Stomach (tissue), 4 donors: Measurements from ENCODE around the gene RWDD4.

Experiments
- EP300 ChIP-seq: sonication (generic); formaldehyde crosslinking; IDR thresholded peaks from one replicate; pipeline ENCODE4 v1.6.1; 2017; ENCODE audit warnings: antibody characterized with exemption
- POLR2A ChIP-seq, 4 donors: fragments of 450-650 bp; IDR thresholded peaks; one replicate each; pipeline ENCODE4 v1.6.1; 2016; ENCODE audit warnings: antibody characterized with exemption in 4 of 4, control low read depth in 2 of 4, mild to moderate bottlenecking in 1 of 4, moderate library complexity in 1 of 4
- TF ChIP-seq, protein P1 (sequence below), 7 experiments: fragments of 450-650 bp in 4 of 7; fragments of 200-600 bp in 3 of 7; sonication (generic) in 3 of 7; IDR thresholded peaks; one replicate each; pipeline ENCODE4 v1.5.1; 2016 to 2019; ENCODE audit warnings: antibody characterized with exemption in 7 of 7, control low read depth in 2 of 7, mild to moderate bottlenecking in 1 of 7

DNA sequence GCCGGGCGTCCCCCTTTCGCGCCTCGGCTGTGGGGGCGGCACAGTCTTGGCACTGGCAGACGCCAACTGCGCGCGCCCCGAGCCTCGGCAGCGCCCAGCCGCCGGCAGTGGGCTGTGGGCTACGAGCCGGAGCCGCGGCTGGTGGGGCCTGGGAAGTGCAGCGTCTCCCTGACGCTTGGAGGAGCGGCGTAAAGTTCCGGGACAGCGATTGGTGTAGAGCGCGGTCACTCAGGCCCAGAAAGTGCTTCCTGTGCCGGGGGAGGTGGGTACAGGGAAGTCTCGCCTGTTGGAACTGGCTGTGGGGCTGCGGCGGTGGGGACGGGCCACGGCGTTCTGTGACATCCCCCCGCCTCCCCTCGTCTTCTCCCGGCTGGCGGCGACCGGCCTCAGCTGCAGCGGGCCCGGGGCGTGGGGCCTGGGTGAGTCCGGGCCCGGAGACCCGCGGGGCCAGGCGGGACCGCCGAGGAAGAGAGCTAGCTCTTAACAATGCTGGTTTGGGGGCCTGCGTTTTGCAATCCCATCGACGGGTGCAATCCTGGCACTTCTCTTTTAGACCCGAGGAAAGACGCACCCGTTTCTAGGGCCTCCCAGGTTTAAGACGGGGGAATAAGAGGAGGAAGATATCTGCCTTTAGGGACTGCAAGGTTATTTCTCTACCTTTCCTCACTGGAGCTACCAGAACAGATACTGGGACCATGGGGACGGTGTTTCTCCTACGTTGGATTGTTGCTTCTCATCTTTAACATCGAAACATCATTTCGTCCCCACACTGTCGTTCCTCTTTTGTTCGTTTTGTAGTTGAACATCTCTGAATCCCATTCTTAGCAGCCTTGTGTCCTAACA lies at the start of gene RWDD4, which contains the start of gene TRAPPC11:
- TF ChIP-seq EP300: no peak
- TF ChIP-seq, protein P1, sequence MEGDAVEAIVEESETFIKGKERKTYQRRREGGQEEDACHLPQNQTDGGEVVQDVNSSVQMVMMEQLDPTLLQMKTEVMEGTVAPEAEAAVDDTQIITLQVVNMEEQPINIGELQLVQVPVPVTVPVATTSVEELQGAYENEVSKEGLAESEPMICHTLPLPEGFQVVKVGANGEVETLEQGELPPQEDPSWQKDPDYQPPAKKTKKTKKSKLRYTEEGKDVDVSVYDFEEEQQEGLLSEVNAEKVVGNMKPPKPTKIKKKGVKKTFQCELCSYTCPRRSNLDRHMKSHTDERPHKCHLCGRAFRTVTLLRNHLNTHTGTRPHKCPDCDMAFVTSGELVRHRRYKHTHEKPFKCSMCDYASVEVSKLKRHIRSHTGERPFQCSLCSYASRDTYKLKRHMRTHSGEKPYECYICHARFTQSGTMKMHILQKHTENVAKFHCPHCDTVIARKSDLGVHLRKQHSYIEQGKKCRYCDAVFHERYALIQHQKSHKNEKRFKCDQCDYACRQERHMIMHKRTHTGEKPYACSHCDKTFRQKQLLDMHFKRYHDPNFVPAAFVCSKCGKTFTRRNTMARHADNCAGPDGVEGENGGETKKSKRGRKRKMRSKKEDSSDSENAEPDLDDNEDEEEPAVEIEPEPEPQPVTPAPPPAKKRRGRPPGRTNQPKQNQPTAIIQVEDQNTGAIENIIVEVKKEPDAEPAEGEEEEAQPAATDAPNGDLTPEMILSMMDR (IDR thresholded peaks at IDR 0.05): peak in 2 of 7 experiments; percentile 12 to 30
- peak in 2 of 4 donors; percentile 10 to 50 for TF ChIP-seq POLR2A (IDR thresholded peaks at IDR 0.05)
